Body of pancreas (tissue), 4 donors: Measurements from ENCODE around the gene PIGZ. TPM values are rescaled to one million over a fixed set of nuclear protein-coding genes. Genes with fewer than 3 reads are reported as not detected.

ENCODE experiments used
- ATAC-seq: fragments of 150-250 bp; one replicate; pipeline ENCODE4 v1.9.1; 2016
- DNase-seq, 4 donors: peaks; one replicate each; pipeline ENCODE4 v3.0.0-alpha.2; 2019
- H3K27ac ChIP-seq, 4 donors: fragments of 200-600 bp; sonication (generic); 1 replicate in 3 of 4; 2 replicates in 1 of 4; pipeline versions ENCODE4 v1.5.1 to v1.6.1; 2016 to 2019; ENCODE audit warnings: mild to moderate bottlenecking in 1 of 4, mixed read lengths in 1 of 4, moderate library complexity in 1 of 4
- H3K27me3 ChIP-seq, 2 donors: fragments of 200-600 bp; sonication (generic); one replicate each; pipeline ENCODE4 v1.6.0; 2016; ENCODE audit warnings: mild to moderate bottlenecking in 1 of 2
- H3K36me3 ChIP-seq, 2 donors: fragments of 200-600 bp; sonication (generic); replicated peaks in 1 of 2; 2 replicates each; pipeline ENCODE4 v1.5.1; 2016; ENCODE audit warnings: low read depth in 2 of 2; ENCODE audit not compliant: insufficient read depth in 1 of 2
- H3K4me1 ChIP-seq: fragments of 200-600 bp; sonication (generic); one replicate; pipeline ENCODE4 v1.6.0; 2016
- H3K4me3 ChIP-seq, 2 donors: fragments of 200-600 bp; sonication (generic); 1 replicate in 1 of 2; 2 replicates in 1 of 2; pipeline ENCODE4 v1.5.1; 2016 to 2019
- H3K9me3 ChIP-seq, 3 donors: fragments of 200-600 bp; sonication (generic); 1 replicate in 2 of 3; 2 replicates in 1 of 3; pipeline ENCODE4 v1.5.1; 2016
- CTCF ChIP-seq, 7 experiments: fragments of 450-650 bp in 4 of 7; fragments of 200-600 bp in 3 of 7; sonication (generic) in 3 of 7; IDR thresholded peaks; one replicate each; pipeline ENCODE4 v1.5.1; 2016 to 2019; ENCODE audit warnings: antibody characterized with exemption in 7 of 7
- POLR2A ChIP-seq, 3 donors: fragments of 450-650 bp; IDR thresholded peaks; one replicate each; pipeline ENCODE4 v1.6.1; 2016; ENCODE audit warnings: antibody characterized with exemption in 3 of 3, mild to moderate bottlenecking in 2 of 3
- WGBS, 2 donors: methylation state at CpG; one replicate each; pipeline ENCODE4 v1.1.5; 2017; 5-methylcytosine and 5-hydroxymethylcytosine counted together
- intact Hi-C: fragments of 100-400 bp; cut with DNase I; formaldehyde crosslinking; loops from one replicate; pipeline ENCODE4 v1.15.1; 2023
- total RNA-seq, 2 donors: library from RNA; depleted of rRNA; stranded (reverse); fragments of >200 nt; gene quantifications; one replicate each; pipeline ENCODE4 v1.1.0, GENCODE V29; 2016

PIGZ gene
- total RNA-seq, 2 donors from 2014 or later = 1.0 to 1.3 TPM

DNA sequence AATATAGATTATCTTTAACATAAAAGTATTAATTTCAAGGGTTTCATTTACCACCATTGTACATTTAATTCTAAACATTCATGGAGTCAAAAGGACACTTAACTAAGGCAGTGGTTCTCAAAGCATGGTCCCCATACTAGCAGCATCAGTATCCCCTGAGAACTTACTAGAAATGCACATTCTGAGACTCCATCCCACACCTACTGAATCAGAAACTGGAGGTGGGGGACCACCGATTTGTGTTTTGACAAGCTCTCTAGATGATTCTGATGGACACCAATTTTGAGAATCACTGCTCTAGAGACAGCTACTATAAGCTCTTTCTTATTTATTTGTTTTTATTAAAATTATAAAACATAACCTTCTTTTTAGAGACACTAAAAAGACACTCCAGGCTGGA is 66.9 kb downstream of the PIGZ start:
- Histone ChIP-seq H3K36me3 (peaks cover 0 to 16% of the 10 kb centered on the region in 2 donors), H3K4me3 (no peak overlapping the region), H3K27me3 (no peaks in the 10 kb centered on the region), H3K4me1 (no peaks in the 10 kb centered on the region), H3K9me3 (no peaks in the 10 kb centered on the region), H3K27ac (no peak overlapping the region)
- 73 to 94% methylated on average over 1 of the region's 1 CpG for WGBS, 2 donors
- DNase-seq = no peak
- no peak for TF ChIP-seq POLR2A (IDR thresholded peaks at IDR 0.05)
- no peak for TF ChIP-seq CTCF (IDR thresholded peaks at IDR 0.05)
- intact Hi-C loops = no loop called here
- no peak for ATAC-seq

Other genes with a start within 250 kb of the PIGZ start
- gene PAK2, start 229.0 kb downstream of the PIGZ start, total RNA-seq = 10 to 100 TPM; 27.5 to 28.3 TPM
- gene SENP5, start 100.9 kb downstream of the PIGZ start, total RNA-seq = 10 to 100 TPM; 13.2 to 46.8 TPM
- gene NCBP2, start 26.3 kb downstream of the PIGZ start, total RNA-seq = 10 to 100 TPM in 1 of 2 donors, 1 to 10 TPM in 1; 6.9 to 19.5 TPM
- 1 to 10 TPM; 4.9 to 6.6 TPM for gene MELTF, start 61.0 kb upstream of the PIGZ start, total RNA-seq